Esophagus squamous epithelium (tissue), 5 donors: ENCODE results near the gene CHD8. TPM values are rescaled to one million over a fixed set of nuclear protein-coding genes. Genes with fewer than 3 reads are reported as not detected.

ENCODE experiments used
- DNase-seq: peaks from one replicate; lab custom pipeline; 2025; lab: John Stamatoyannopoulos, UW
- H3K27ac ChIP-seq, 4 donors: fragments of 200-600 bp; sonication (generic); one replicate each; pipeline ENCODE4 v1.5.1; 2016 to 2019; ENCODE audit warnings: mild to moderate bottlenecking in 1 of 4
- H3K27me3 ChIP-seq, 4 donors: fragments of 200-600 bp; sonication (generic); 1 replicate in 3 of 4; 2 replicates in 1 of 4; pipeline versions ENCODE4 v1.5.1 to v1.6.0; 2017 to 2021; ENCODE audit warnings: antibody characterized with exemption in 1 of 4
- H3K36me3 ChIP-seq, 3 donors: fragments of 200-600 bp; sonication (generic); one replicate each; pipeline ENCODE4 v1.5.1; 2016 to 2019
- H3K4me1 ChIP-seq, 3 donors: fragments of 200-600 bp; sonication (generic); one replicate each; pipeline ENCODE4 v1.5.1; 2017 to 2019
- H3K4me3 ChIP-seq, 4 donors: fragments of 200-600 bp; sonication (generic); 1 replicate in 3 of 4; 2 replicates in 1 of 4; pipeline ENCODE4 v1.5.1; 2016 to 2019; ENCODE audit warnings: mild to moderate bottlenecking in 2 of 4, moderate library complexity in 1 of 4
- H3K9me3 ChIP-seq, 3 donors: fragments of 200-600 bp; sonication (generic); one replicate each; pipeline ENCODE4 v1.5.1; 2016 to 2019
- POLR2A ChIP-seq, 4 donors: fragments of 450-650 bp; IDR thresholded peaks; one replicate each; pipeline ENCODE4 v1.6.1; 2017; ENCODE audit warnings: antibody characterized with exemption in 4 of 4, mild to moderate bottlenecking in 4 of 4, moderate library complexity in 3 of 4
- WGBS, 2 donors: methylation state at CpG; one replicate each; pipeline ENCODE4 v1.1.5; 2018; 5-methylcytosine and 5-hydroxymethylcytosine counted together
- intact Hi-C: fragments of 100-400 bp; cut with DNase I; formaldehyde crosslinking; loops from one replicate; pipeline ENCODE4 v1.15.0; 2022
- total RNA-seq, 4 donors: library from RNA; depleted of rRNA; stranded (reverse); fragments of >200 nt; gene quantifications; one replicate each; pipeline ENCODE4 v1.1.0, GENCODE V29; 2016
- TF ChIP-seq, protein P1 (sequence below), 6 experiments: fragments of 450-650 bp in 4 of 6; fragments of 200-600 bp in 2 of 6; sonication (generic) in 2 of 6; IDR thresholded peaks; one replicate each; pipeline ENCODE4 v1.5.1; 2016 to 2019; ENCODE audit warnings: antibody characterized with exemption in 6 of 6, mild to moderate bottlenecking in 4 of 6, moderate library complexity in 4 of 6
- donor health status: DM: yes; HTN: yes; CAD: no.

CHD8 gene
- total RNA-seq, 4 donors from 2014 or later, result 43.8 to 51.9 (median 47.6) TPM

GRCh38 chr14:21436567-21437062 lies 19.3 kb downstream of the CHD8 start:
- Histone ChIP-seq H3K4me3 (peak overlapping the region; percentile 86 to 98 (median 93)), H3K9me3 (no peaks in the 10 kb centered on the region), H3K27ac (peak overlapping the region; percentile 88 to 96 (median 95)), H3K27me3 (no peaks in the 10 kb centered on the region), H3K4me1 (peaks cover 13 to 39% (median 15%) of the 10 kb centered on the region in 3 donors), H3K36me3 (peaks cover 0 to 4% (median 0%) of the 10 kb centered on the region in 3 donors)
- DNase-seq, result no peak
- 0 to 1% methylated on average over 8 to 10 of the region's 11 CpGs for WGBS, 2 donors
- TF ChIP-seq POLR2A (IDR thresholded peaks at IDR 0.05), result no peak
- TF ChIP-seq, protein P1, sequence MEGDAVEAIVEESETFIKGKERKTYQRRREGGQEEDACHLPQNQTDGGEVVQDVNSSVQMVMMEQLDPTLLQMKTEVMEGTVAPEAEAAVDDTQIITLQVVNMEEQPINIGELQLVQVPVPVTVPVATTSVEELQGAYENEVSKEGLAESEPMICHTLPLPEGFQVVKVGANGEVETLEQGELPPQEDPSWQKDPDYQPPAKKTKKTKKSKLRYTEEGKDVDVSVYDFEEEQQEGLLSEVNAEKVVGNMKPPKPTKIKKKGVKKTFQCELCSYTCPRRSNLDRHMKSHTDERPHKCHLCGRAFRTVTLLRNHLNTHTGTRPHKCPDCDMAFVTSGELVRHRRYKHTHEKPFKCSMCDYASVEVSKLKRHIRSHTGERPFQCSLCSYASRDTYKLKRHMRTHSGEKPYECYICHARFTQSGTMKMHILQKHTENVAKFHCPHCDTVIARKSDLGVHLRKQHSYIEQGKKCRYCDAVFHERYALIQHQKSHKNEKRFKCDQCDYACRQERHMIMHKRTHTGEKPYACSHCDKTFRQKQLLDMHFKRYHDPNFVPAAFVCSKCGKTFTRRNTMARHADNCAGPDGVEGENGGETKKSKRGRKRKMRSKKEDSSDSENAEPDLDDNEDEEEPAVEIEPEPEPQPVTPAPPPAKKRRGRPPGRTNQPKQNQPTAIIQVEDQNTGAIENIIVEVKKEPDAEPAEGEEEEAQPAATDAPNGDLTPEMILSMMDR (IDR thresholded peaks at IDR 0.05), result no peak
- intact Hi-C loops, result no loop called here

- H3K27me3 ChIP-seq, result no peaks in the 10 kb centered on the region
- no peak overlapping the region for H3K27ac ChIP-seq
- TF ChIP-seq, protein P1 (IDR thresholded peaks at IDR 0.05), result no peak
- no peak for TF ChIP-seq POLR2A (IDR thresholded peaks at IDR 0.05)
- no peak overlapping the region for H3K4me3 ChIP-seq
- peaks cover 6 to 23% (median 8%) of the 10 kb centered on the region in 3 donors for H3K4me1 ChIP-seq
- no peaks in the 10 kb centered on the region for H3K9me3 ChIP-seq
- H3K36me3 ChIP-seq, result peaks cover 15 to 59% (median 22%) of the 10 kb centered on the region in 3 donors
- intact Hi-C loops, result no loop called here
- DNase-seq, result no peak
- WGBS, 2 donors, result 17% methylated on average over 2 of the region's 2 CpGs; no CpG with 5 or more reads in 1 of the 2 donors
Observed at GRCh38 chr14:21431126-21431525, 24.8 kb downstream of the CHD8 start.

GRCh38 chr14:21428930-21429329 lies 27.0 kb downstream of the CHD8 start:
- DNase-seq, result no peak
- peaks cover 30 to 81% (median 33%) of the 10 kb centered on the region in 3 donors for H3K36me3 ChIP-seq
- intact Hi-C loops, result no loop called here

DNA sequence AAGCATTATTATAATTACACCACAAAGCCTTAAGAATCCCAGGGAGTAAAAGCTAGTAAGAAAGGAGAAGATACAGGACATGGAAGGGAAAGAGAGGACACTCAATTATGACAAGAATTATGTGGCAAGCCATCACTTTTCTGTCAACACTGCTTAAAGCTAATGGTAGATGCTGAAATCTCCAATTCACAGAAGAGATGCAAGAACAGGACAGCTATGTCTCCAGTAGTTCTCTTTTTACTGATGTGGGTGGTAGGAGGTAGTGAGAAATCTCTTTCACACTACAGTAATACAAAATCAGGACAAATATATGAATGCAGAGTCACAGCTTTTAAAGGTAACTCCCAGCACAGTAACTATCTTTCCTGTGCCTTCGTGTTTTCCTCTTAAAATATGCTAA lies 29.2 kb downstream of the CHD8 start:
- intact Hi-C loops, result no loop called here
- H3K9me3 ChIP-seq, result no peaks in the 10 kb centered on the region
- no peak overlapping the region for H3K4me3 ChIP-seq
- WGBS, 2 donors, result 78 to 87% methylated on average over 1 of the region's 1 CpG
- no peaks in the 10 kb centered on the region for H3K27me3 ChIP-seq
- peaks cover 37 to 100% (median 44%) of the 10 kb centered on the region in 3 donors for H3K36me3 ChIP-seq
- no peak for DNase-seq
- H3K27ac ChIP-seq, result no peak overlapping the region
- TF ChIP-seq, protein P1 (IDR thresholded peaks at IDR 0.05), result no peak
- no peaks in the 10 kb centered on the region for H3K4me1 ChIP-seq

More at GRCh38 chr14:21428930-21429329, 27.0 kb downstream of the CHD8 start:
- 92 to 95% methylated on average over 4 of the region's 4 CpGs for WGBS, 2 donors
- H3K27ac ChIP-seq, result no peak overlapping the region
- H3K9me3 ChIP-seq, result no peaks in the 10 kb centered on the region
- TF ChIP-seq, protein P1 (IDR thresholded peaks at IDR 0.05), result no peak
- TF ChIP-seq POLR2A (IDR thresholded peaks at IDR 0.05), result no peak
- no peaks in the 10 kb centered on the region for H3K27me3 ChIP-seq
- H3K4me3 ChIP-seq, result no peak overlapping the region
- peaks cover 0 to 8% (median 0%) of the 10 kb centered on the region in 3 donors for H3K4me1 ChIP-seq

GRCh38 chr14:21419528-21419927 lies 36.4 kb downstream of the CHD8 start:
- H3K4me1 ChIP-seq, result no peaks in the 10 kb centered on the region
- no peak for TF ChIP-seq POLR2A (IDR thresholded peaks at IDR 0.05)
- TF ChIP-seq, protein P1 (IDR thresholded peaks at IDR 0.05), result no peak
- no peak for DNase-seq
- intact Hi-C loops, result no loop called here
- no peak overlapping the region for H3K4me3 ChIP-seq
- peaks cover 12 to 100% (median 36%) of the 10 kb centered on the region in 3 donors for H3K36me3 ChIP-seq
- 85 to 95% methylated on average over 3 to 4 of the region's 5 CpGs for WGBS, 2 donors
- no peaks in the 10 kb centered on the region for H3K9me3 ChIP-seq
- H3K27ac ChIP-seq, result no peak overlapping the region
- H3K27me3 ChIP-seq, result no peaks in the 10 kb centered on the region
